ENCODE measurements around the gene DNAI1.

The DNAI1 gene

DNA sequence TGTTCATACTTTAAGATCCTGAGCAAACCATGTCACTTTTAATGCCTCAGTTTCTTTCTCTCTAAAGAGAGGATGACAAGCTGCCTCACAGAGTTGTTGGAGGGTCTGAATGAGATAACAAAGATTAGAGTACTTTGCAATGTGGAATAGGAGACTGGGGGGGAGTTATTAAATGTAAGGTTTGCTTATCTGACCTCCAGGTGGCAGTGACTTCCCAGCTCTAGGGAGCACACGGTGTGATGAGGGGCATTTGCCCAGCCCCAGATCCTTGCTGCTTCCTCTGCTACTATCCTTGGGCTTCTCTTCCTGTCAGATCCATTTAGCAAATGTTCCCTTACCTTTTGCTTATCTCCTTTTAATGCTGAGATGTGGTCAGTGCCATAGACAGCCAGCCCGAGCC is 33.4 kb downstream of the DNAI1 start:
- no peak for DNase-seq

DNA sequence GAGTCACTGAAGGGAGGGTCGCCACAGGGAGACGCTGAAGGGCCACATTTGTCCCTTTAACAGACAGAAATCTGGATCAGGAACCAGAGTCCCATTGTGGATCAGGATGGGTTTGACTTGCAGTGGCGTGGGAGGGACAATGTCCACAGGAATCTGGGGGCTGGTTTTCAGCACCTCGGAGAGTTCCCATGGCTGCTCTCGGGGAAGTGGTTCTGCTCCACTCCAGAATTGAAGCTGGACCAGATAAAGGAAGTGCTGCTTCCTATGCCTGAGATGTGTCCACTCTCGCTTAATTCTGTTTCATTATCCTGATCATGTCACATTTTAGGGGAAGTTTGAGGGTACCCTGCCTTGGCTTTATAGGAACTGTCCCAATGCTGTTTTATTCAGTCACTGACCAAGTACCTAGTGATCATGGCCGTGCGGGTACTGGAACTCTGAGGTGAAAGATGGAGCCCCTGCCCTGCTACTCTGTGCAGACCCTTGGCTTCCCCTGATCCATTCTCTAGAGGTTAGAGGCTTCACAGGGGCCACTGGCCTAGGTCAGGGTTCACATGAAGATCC is 35.4 kb downstream of the DNAI1 start:
- DNase-seq = no peak

DNA sequence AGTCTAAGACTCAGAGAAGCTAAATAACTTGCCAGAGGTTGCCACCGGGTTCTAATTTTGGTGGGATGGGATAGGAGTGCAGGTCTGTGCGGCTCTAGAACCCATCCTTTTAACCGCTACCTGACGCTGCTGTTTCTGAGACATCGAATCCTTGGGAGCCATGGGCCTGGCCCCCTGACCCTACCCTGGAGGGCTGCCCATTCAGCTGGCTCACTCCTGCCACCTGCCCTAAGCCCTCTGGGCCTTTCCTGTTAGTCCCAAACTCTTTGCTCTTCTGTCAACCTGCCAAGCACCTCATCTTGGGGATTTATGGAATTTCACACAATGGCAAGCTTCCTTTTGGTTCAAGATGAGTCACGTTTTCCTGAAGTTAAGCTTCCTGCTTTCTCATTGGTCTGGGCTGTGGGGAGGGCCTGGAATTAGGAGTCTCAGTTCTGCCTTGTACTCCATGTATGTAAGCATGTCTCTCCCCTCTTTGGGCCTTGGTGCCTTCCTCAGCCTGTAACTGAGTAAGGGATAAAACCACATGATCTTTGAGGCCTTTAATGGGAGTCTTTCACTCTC is 37.6 kb downstream of the DNAI1 start:
- no peak for DNase-seq

DNA sequence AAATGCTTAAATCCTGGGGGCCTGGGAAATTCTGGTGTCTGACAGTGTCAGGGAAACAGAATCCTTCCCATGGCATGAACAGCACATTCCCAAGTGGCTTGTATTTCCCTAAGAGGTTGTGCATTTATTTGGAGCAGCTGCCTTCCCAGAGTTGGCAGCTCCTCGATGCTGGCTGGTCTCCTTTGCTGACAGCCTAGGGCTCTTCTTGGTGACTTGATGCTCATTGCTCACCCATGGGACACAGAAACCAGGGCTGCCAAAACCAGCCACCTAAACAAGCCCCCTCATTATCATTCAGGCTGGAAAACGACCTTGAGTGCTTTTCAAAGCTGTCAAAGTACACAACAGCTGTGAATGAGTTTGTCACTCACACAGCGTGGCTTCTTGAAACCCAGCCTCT is 39.9 kb downstream of the DNAI1 start:
- DNase-seq = no peak

DNA sequence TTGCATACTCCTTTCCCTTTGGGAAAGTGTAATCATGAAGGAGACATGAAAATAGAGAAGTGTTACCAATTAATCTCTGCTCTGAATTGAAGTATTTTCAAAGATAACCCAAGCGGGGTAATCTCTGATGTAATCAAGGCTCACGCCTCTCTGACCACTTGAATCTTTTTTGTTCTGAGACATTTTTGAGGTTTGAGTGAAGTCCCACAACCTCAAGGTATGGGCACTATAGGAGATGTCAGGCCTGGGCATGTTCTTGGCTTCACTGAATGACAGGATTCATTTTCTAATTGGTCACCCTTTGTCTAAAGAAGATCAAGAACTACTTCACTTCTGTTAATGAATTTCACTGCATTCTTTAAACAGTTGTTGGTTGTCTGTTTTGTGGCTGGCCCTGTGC is 40.5 kb downstream of the DNAI1 start:
- DNase-seq = no peak

DNA sequence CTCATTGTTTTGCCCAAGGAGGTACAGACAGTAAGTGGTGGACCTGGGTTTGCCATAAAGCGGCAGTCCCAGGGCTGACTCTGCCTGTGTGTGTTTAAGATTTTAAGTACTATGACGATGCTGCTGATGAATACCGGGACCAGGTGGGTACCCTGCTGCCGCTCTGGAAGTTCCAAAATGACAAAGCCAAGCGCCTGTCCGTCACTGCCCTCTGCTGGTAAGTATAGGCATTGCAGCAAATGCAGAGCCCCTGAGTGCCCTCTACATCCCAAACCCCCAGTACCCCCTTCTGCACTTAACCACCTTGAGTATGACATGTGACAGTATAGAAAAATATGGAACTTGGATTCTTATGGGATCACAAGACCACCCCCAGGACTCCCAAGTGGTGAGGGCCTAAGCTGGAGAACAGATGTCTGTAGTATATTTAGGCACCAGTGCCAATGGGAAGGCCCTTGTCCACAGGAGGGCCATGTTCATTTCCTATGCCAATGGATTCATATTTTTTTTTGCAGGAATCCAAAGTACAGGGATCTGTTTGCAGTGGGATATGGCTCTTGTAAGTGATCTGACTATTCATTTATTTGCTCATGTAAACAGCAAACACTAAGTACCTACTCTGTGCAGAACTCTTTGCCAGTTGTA is 42.1 kb downstream of the DNAI1 start:
- DNase-seq = peak; percentile 16

DNA sequence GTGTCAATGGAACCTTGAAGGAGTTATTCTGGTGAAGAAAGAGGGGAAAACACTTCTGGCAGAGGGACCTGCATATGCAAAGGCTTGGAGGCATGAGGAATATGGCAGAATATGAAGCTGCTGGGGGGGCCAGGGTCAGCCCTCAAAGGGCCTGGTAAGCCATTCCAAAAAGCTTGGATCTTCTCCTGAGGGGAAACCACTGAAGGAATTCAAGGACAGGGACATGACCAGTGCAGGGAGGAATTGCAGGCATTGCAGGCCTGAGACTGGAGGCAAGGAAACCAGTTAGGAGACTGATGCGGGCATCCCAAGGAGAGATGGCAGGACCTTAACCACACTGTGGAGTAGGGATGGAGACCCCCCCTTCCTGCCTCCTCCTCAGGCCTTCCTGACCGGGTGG is 42.8 kb downstream of the DNAI1 start:
- no peak for DNase-seq

DNA sequence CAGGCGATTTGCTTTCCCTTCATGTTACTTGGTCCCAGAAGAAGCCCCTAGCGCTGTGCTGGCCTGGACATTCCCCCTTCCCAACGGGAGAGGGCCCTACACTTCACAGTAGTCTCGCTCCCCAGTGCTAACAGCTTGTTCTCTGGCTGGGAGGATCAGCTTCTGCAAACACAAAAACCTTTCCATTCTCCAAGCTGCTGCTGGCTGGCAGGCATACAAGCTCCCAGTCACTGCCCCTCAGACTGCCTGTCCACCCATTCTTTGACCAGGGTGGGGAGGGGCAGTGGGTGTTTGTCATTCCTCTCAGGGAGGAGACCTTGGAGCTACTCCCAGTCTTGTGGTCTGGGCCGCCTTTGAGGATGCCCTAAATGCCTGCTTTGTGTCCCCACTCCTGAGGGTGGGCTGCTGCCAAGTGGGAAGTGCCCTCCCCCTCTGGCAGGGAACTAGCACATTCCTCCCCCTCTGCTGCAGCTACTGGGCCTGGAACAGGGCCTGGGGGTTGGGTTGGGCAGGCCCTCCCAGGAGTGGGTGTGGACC is 43.4 kb downstream of the DNAI1 start:
- DNase-seq = no peak

DNA sequence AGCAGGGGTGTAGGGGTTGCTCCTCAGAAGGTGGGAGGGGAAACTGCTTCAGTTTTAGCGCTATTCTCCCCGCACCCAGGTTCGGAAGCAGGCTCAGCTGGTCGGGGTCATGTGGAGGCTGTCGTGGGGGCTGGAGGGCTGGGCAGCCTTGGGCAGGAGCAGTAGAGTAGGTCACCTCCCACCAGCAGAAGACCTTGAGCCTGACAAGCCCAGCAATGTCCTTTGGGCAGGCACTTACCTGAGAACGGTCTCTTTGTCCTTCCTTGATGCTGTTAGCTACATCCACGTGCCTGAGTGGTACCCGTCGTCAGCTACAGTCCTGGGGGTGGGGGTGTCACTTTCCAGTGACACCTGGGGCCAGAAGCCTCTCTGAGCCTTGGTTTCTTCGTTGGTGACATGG is 43.9 kb downstream of the DNAI1 start:
- DNase-seq = no peak

DNA sequence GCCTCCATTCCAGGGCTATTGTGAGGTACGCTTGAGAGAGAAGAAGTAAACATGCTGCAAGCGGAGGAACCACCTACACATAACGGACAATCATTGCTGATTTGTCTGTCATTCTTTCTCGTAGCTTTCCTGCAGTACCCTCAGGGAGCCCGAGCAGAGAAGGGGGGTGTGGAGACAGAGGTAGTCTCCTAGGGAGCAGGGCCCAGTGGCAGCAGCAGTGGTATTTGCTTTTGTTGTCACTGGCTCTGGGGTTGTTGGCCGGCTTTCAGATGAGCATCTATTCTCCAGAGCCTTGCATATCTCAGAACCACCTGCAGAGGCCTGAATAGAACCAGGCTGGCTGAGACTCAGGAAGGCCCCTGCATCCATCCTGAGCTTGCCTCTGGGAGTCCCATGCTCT is 44.3 kb downstream of the DNAI1 start:
- DNase-seq = no peak

DNA sequence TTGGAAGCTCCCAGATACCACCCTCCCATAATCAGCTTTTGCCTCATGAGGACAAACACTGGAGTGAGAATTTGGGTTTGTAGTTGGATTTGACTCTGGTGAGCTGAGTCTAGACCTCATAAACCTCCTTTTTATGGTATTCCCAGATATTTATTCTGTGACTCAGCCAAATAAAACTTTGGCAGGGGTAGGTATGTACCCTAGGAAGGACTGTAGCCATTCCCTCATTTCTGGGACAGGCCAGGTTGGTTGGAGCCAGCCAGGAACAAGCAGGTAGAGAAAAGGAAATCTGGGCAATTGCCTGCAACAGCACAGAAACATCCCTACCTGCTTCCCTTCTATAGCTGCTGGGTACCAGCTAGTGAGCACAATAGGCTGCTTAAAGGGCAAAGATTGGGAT is 44.8 kb downstream of the DNAI1 start:
- DNase-seq = no peak

DNA sequence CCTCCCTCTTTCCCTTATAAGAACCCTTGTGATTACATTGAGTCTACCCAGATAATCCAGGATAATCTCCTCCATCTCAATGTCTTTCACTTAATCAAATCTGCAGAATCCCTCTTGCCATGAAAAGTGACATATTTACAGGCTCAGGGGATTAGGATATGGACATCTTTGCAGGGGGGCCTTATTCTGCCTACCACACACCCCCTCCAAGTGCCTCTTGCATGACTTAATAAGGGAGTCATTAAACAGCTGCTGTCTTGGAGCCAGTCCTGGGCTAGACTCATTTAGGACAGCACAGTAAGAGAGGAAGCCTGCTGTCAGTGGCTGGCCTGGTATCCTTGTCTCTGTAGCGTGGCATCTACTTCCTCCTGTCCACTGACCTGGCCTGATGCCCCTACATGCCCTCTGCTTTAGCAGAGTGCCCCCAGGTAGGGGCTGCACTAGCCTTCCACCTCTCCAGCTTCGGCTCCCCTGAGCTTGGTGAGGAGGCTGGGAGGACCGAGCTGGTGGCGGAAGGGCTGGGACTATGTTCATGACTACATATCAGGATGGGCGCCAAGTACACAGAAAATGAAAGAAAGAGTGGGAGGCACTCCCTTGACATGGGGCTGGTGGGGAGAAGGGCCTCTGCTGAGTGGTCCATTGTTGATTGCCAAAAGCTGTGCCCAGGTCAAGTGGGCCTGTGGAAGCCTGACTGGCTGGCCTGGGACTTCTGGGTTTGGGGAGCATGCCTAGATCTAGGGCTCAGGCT is 46.9 kb downstream of the DNAI1 start:
- DNase-seq = no peak

DNA sequence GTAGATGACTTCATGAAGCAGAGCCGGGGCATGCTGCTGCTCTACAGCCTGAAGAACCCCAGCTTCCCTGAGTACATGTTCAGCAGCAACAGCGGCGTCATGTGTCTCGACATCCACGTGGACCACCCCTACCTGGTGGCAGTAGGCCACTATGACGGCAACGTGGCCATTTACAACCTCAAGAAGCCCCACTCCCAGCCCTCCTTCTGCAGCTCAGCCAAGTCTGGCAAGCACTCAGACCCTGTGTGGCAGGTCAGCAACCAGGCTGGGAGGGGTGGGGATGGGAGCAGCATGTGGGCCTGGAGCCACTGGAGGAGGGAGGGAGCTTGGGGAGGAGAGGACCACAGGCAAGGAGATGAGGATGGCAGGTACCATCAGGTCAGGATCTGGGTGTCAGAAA is 48.0 kb downstream of the DNAI1 start:
- DNase-seq = no peak

DNA sequence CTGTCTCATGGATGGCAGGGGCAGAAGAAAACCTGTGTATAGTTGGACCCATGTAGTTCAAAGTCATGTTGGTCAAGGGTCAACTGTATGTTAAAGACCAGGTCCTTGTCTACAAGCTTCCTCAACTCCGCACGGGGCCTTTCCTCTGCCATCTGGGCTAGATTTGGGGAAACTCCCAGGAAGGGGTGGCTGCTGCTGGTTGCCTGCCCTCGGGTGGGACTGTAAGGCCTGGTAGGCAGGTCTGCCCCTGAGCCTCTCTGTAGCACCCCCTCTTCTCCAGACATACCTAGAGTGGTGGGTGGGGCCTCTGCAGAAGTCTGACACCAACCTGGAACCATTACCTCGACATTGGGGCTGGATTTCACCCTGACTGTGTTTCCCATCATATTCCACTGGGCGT is 49.0 kb downstream of the DNAI1 start:
- no peak for DNase-seq

DNA sequence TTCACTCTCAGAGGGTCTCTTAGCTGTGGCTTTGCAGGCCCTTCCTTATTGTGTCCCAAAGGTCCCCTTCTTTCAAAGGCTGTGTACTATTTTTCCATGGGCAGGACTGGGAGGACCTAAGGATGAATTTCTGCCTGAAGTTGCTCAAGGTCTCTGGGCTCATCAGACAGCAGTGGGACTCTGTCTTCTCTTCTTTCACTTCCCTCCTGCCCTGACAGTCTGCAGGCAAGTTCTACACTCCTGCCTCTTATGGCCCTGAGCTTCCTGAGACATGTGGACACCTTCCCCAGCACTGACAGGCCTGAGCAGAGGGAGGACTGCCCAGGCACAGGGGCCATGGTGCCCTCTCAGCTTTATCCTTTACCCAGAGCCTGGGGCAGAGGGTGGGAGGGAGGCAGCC is 49.4 kb downstream of the DNAI1 start:
- no peak for DNase-seq

DNA sequence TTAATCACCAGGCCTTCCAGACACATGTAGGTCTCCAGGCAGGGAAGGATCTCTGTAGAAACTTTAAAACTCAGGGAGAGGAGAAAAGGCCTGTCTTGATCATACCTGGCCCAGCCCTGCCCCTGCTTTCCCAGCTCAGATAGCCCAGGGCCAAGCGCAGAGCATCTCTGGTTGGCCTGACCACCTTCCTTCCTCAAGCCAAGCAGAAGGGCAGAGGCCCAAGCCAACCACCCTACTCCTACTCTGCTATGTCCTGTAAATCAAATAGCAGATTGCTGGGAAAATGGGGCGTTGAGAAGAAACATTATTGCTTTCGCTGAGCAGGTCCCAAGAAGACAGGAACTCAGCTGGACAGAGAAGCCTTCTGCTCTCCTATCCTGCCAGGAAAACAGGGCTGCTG is 49.9 kb downstream of the DNAI1 start:
- DNase-seq = no peak

DNA sequence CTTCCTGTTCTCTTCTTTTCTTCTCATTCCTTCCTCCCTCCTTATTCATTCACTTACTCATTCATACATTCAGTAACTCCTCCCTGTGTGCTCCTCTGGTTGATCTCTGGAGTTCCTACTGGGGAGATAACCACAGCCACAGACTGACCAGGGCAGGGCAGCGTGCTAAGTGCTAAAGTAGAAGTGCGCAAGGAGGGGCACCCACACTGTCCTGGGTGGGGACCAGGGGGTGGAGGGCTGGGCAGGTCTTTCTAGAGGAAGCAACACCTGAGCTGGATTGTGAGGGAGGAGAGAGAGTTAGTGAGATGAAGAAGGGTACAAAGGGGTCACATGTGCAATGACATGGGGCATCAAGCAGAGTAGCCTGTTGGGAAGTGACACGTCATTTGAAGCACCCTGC is 50.3 kb downstream of the DNAI1 start:
- no peak for DNase-seq

DNA sequence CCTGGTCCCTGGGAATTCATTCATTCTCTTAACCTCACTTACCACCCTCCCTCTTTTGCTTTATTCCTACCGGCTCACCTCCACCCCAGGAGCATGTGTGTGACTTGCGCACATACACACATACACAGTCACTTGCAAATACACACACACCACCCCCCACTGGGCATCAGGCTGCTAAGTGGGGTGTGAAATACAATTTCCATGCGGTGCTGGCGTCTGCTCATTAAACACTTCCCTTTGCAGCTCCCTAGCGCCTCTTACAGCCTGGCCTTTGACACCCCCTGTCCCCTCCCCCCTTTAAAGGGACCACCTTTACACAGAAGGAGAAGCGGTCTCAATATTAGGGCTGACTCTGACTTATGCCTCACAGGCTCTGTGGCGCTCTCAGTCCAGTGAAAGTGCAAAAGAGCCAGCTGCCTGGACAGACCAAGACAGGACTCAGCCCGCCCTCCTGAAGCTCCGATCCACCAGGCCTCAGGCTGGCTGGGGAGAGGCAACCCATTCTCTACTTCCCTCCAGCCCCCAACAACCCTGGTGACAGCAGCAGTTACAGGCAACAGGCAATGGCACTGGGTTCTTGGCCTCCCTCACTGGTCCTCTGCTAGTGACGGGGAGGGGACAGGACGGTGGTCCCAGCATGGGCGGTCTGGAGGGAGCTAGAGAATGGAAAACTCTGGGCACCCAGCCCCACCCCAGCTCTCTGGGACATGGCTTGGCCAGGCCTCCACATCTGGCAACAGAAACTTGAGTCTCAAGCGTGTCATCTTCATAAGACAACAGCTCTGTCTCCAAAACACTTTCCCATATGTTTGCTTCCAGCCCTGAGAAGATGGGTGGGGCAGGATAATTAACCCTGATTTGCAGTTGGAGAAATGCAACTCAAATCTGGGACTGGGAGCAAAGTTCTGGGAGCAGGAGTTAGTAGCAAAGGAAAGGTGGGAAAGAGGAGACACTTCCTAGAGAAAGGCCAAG is 52.2 kb downstream of the DNAI1 start:
- no peak for DNase-seq

DNA sequence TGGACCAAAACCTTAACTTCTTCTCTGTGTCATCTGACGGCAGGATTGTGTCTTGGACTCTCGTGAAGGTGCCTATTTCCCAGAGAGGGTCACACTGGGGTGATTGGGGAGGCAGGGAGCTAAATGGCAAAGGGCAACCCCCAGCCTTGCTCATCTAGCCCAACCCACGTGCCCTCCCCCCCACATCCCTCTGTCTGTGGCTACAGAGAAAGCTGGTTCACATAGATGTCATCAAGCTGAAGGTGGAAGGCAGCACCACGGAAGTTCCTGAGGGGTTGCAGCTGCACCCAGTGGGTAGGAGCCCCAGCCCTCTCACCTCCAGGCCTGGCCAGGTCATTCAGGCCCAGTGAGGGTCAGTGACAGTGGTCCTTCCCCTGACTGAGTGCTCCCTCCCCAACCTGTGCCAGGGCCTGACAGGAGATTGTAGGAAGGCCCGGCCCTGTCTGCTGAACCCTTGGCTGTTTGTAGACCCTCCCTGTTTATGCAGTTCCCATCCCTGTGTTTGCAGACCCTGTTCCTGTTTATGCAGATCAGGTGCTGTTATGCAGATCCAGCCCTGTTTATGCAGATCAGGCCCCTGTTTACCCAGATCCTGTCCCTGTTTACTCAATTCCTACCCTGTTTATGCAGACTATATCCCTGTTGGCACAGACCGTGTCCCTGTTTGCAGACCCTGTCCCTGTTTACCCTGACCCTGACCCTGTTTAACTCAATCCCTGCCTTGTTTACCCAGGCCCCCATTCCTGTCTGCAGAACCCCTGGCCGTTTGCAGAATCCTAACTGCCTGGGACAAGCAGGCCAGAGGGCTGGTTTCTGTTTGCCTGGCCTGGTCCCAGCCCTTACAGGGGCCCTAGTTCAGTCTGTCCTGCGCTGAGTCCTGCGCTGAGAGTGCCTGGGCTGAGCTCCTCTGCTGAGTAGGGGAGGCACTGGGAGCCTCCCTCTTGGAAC is 53.8 kb downstream of the DNAI1 start:
- DNase-seq = no peak

DNA sequence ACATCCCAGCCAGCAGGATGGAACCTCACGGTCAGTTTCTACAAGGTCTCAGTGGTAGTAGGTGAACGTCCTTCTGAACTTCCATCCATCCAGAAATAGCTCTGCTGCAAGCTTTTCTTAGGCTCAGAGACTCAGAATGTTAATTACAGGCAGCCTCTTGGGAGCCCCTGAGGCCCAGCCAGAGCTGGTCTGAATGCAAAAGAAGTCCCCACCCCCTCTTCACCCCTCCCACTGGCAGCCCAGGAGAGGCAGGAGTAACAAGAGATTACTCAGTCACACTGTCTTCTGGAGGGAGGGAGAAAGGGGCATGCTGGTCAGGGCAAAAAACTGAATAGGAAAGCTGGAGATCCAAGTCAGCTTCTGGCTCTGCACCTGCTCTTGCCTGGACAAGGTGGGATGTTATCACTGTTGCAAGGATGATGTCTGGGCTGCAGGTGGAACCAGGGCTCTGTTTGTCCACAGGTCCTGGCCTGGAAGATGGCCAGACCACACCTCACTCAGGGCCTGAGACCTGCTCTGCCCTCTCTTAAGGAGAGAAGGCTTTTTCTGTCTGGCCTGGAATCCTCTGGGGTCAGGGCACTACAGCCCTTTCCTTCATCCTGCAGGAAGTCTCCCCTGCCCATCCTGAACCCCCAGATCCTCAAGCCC is 55.1 kb downstream of the DNAI1 start:
- DNase-seq = no peak

DNA sequence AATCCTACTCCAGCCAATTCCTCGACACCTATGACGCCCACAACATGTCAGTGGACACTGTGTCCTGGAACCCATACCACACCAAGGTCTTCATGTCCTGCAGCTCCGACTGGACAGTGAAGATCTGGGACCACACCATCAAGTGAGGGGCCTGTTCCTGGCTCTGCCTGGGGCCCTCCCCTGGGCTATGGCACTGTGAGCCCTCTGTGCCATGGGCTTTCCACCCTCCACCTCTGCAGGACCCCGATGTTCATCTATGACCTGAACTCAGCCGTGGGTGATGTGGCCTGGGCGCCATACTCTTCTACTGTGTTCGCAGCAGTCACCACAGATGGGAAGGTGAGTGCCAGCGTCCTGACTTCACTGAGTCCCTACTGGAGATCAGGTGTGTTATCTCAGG is 55.8 kb downstream of the DNAI1 start:
- DNase-seq = no peak
